K562 (cell line): Measurements from ENCODE around the gene PDPK1. TPM values are rescaled to one million over a fixed set of nuclear protein-coding genes. Genes with fewer than 3 reads are reported as not detected.

Experiments
- EP300 ChIP-seq: IDR thresholded peaks from 2 replicates; pipeline ENCODE4 v1.6.1; 2012; ENCODE audit warnings: low read length, improper control_type of control experiment
- GATAD2A ChIP-seq: fragments of 450-650 bp; IDR thresholded peaks from 2 replicates; pipeline ENCODE4 v1.6.1; 2017
- L3MBTL2 ChIP-seq: fragments of 450-650 bp; IDR thresholded peaks from 2 replicates; pipeline ENCODE4 v1.6.1; 2016; ENCODE audit warnings: mild to moderate bottlenecking, moderate library complexity
- MAZ ChIP-seq, 2 experiments: fragments of 450-650 bp in 1 of 2; sonication (generic) in 1 of 2; formaldehyde crosslinking; IDR thresholded peaks in 1 of 2; conservative IDR thresholded peaks in 1 of 2; 2 replicates each; pipeline versions ENCODE4 v1.4.0 to v1.5.0; 2020; ENCODE audit warnings: mild to moderate bottlenecking in 1 of 2, missing genetic modification reagents in 1 of 2
- MNT ChIP-seq, 2 experiments: fragments of 450-650 bp; conservative IDR thresholded peaks; 2 replicates each; pipeline ENCODE4 v1.6.1; 2017; ENCODE audit warnings: mild to moderate bottlenecking in 2 of 2, moderate library complexity in 2 of 2
- NCOR1 ChIP-seq: fragments of 450-650 bp; IDR thresholded peaks from 2 replicates; pipeline ENCODE4 v1.6.1; 2016; ENCODE audit warnings: mild to moderate bottlenecking, moderate library complexity
- NFIC ChIP-seq: fragments of 450-650 bp; IDR thresholded peaks from 2 replicates; pipeline ENCODE4 v1.6.1; 2017; ENCODE audit warnings: mild to moderate bottlenecking, inconsistent platforms
- NR0B1 ChIP-seq: fragments of 450-650 bp; IDR thresholded peaks from one replicate; pipeline ENCODE4 v1.6.1; 2018; ENCODE audit warnings: mild to moderate bottlenecking, moderate library complexity; ENCODE audit not compliant: partially characterized antibody
- NR2C1 ChIP-seq, 2 experiments: fragments of 450-650 bp; IDR thresholded peaks; 2 replicates each; pipeline ENCODE4 v1.6.1; 2017; ENCODE audit warnings: mild to moderate bottlenecking in 2 of 2, antibody characterized with exemption in 1 of 2, inconsistent platforms in 1 of 2, missing compliant biosample characterization in 1 of 2, missing genetic modification characterization in 1 of 2
- PHF21A ChIP-seq: fragments of 450-650 bp; IDR thresholded peaks from 2 replicates; pipeline ENCODE4 v1.6.1; 2017; ENCODE audit warnings: low read depth, borderline replicate concordance
- REST ChIP-seq, 2 experiments: fragments of 450-650 bp; formaldehyde crosslinking in 1 of 2; IDR thresholded peaks; 2 replicates each; pipeline versions ENCODE4 v1.4.0 to v1.6.1; 2014 to 2020; ENCODE audit warnings: mild to moderate bottlenecking in 2 of 2, borderline replicate concordance in 1 of 2, low read depth in 1 of 2
- ZBTB9 ChIP-seq: fragments of 450-650 bp; formaldehyde crosslinking; IDR thresholded peaks from 2 replicates; pipeline ENCODE4 v1.4.0; 2020; ENCODE audit warnings: mild to moderate bottlenecking, moderate library complexity
- ZNF165 ChIP-seq: fragments of 250-450 bp; sonication (Bioruptor Pico); IDR thresholded peaks from 2 replicates; pipeline ENCODE4 v1.4.0; 2020; ENCODE audit warnings: borderline replicate concordance
- polyA plus RNA-seq, 8 experiments: library from polyadenylated mRNA; depleted of rRNA in 4 of 8; stranded (reverse) in 5 of 8; unstranded in 3 of 8; fragments of >200 nt; fragmentation: Nextera tagmentation in 2 of 8; fragmentation: Illumina TruSeq in 1 of 8; extraction: Ambion mirVana in 2 of 8; extraction: Trizol in 1 of 8; gene quantifications; 2 replicates each; pipeline versions ENCODE4 v1.2.1 to v1.2.3, GENCODE V29; 2011 to 2014; ENCODE audit warnings: inconsistent platforms in 1 of 8, missing spikeins in 1 of 8
- total RNA-seq, 7 experiments: library from RNA; depleted of rRNA in 6 of 7; stranded (reverse); fragments of >200 nt in 6 of 7; fragmentation: Illumina TruSeq in 2 of 7; extraction: Trizol in 2 of 7; gene quantifications; 2 replicates each; pipeline versions ENCODE4 v1.2.1 to v1.2.3, GENCODE V29; 2011 to 2021; ENCODE audit warnings: low replicate concordance in 1 of 7

The PDPK1 gene
- total and polyA plus RNA-seq, 9 of the 15 experiments (the other 6 are each of a cell fraction or from before 2014, with no cell fraction given), result 4.0 to 37.2 (median 18.7) TPM

GRCh38 chr16:2497116-2497630 lies 40.6 kb upstream of the PDPK1 start (continued):
- TF ChIP-seq MNT (conservative IDR thresholded peaks at IDR 0.05), result peak; percentile 37 to 64; a peak in 3 of 4 replicates
- TF ChIP-seq GATAD2A, result no peak
- TF ChIP-seq PHF21A, result peak; percentile 45; the same call in 1 of the 2 replicates
- TF ChIP-seq NR2C1 (IDR thresholded peaks at IDR 0.05), result peak; percentile 77
- peak; percentile 80 for TF ChIP-seq NR2C1 (tag; IDR thresholded peaks at IDR 0.05)
- peak; percentile 61 for TF ChIP-seq NFIC
- no peak for TF ChIP-seq ZNF165
- 0 out of 2 replicates have a peak, but pooled peaks have one; percentile 9 for TF ChIP-seq EP300
- TF ChIP-seq NCOR1, result peak; percentile 73
- peak; percentile 99 for TF ChIP-seq ZBTB9 (CRISPR knock-in tag)
- no peak for TF ChIP-seq NR0B1
- TF ChIP-seq REST (IDR thresholded peaks at IDR 0.05; ENCODE audit: borderline replicate concordance), result peak; percentile 79
- TF ChIP-seq REST (CRISPR knock-in tag; IDR thresholded peaks at IDR 0.05; ENCODE audit: low read depth), result no peak
- TF ChIP-seq MAZ (CRISPR knock-in tag; conservative IDR thresholded peaks at IDR 0.05 in 1 of 2, IDR thresholded peaks at IDR 0.05 in 1 of 2), result peak in 1 of 2 experiments; percentile 71; a peak in 1 of 4 replicates
- TF ChIP-seq L3MBTL2, result peak; percentile 58; the same call in 1 of the 2 replicates
